Fibroblast of the aortic adventitia (primary cell): Measurements from ENCODE around the gene MYMX. TPM values are rescaled to one million over a fixed set of nuclear protein-coding genes. Genes with fewer than 3 reads are reported as not detected.
"Not testable (repeated sequence)": the region's sequence is repeated elsewhere in the genome, so short reads cannot be mapped to it uniquely, and the experiment has no call there.

ENCODE experiments used
- DNase-seq: peaks from one replicate; pipeline ENCODE4 v3.0.0-alpha.2; 2010; ENCODE audit warnings: low read depth
- H3K4me3 ChIP-seq: 2 replicates; pipeline ENCODE4 v1.5.1; 2011; ENCODE audit warnings: low read depth, mild to moderate bottlenecking, control low read depth, low read length, moderate library complexity
- total RNA-seq: library from RNA; depleted of rRNA; stranded (reverse); fragments of >200 nt; gene quantifications from 2 replicates; pipeline ENCODE4 v1.2.3, GENCODE V29; 2012; ENCODE audit warnings: low replicate concordance
- TF ChIP-seq, protein P1 (sequence below): IDR thresholded peaks from 2 replicates; pipeline ENCODE4 v1.5.1; 2011; ENCODE audit warnings: mild to moderate bottlenecking, low read length, control low read depth, inconsistent platforms; ENCODE audit not compliant: insufficient read depth

Gene MYMX
- total RNA-seq, 1 donor = not detected

DNA sequence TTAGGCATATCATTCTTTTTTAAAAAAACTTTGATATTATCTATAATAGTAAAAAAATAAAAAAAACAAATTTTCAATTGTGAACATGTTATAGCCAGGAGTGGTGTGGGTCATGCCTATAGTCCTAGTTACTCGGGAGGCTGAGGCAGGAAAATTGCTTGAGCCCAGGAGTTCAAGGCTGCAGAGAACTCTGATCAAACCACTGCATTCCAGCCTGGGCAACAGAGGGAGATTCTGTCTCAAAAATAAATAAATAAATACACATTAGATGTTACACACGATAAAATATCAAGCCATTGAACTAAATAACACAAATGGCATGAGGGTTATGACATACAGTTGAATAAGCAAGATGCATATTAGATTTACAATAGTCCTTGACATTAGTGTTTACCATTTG lies 27.9 kb upstream of the MYMX start:
- TF ChIP-seq, protein P1, sequence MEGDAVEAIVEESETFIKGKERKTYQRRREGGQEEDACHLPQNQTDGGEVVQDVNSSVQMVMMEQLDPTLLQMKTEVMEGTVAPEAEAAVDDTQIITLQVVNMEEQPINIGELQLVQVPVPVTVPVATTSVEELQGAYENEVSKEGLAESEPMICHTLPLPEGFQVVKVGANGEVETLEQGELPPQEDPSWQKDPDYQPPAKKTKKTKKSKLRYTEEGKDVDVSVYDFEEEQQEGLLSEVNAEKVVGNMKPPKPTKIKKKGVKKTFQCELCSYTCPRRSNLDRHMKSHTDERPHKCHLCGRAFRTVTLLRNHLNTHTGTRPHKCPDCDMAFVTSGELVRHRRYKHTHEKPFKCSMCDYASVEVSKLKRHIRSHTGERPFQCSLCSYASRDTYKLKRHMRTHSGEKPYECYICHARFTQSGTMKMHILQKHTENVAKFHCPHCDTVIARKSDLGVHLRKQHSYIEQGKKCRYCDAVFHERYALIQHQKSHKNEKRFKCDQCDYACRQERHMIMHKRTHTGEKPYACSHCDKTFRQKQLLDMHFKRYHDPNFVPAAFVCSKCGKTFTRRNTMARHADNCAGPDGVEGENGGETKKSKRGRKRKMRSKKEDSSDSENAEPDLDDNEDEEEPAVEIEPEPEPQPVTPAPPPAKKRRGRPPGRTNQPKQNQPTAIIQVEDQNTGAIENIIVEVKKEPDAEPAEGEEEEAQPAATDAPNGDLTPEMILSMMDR = no peak
- no peak overlapping the region for H3K4me3 ChIP-seq

DNA sequence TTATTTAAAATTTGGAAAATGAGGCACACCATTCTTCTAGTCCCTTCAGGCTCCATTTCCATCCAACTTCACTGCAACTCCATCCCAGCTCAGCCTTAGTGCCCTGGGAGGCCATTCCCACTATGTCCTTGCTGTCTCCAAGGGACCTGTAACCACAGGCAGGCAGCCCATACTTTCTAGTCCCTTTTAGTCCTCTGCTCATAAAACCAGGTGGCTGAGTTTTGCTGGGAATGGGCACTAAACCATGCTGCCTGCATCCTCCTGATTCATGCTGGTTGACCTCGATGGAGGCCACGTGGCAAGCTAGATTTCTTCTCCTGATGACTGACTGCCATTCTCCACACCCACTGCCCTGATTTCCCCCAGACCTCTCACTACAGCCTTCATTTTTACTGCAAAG lies 27.5 kb upstream of the MYMX start:
- DNase-seq = no peak
- no peak overlapping the region for H3K4me3 ChIP-seq
- TF ChIP-seq, protein P1 = no peak

More for the DNA sequence above, 27.9 kb upstream of the MYMX start:
- DNase-seq = no peak

DNA sequence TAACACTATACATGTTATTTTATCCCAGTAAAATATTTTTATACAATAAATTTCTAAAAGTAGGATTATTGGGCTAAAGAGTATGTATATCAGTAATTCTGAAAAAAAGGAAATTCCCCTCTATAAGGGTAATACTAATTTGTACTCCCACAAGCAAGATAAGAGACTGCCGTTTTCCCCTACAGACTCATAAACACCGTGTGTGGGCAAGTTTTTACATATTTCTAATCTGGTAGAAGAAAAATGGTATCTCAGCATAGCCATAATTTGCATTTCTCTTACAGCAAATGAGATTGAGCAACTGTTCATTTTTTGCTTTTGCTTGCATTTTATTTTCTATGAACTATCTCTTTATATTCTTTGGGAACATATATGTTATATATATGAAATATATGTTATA lies 26.0 kb upstream of the MYMX start:
- DNase-seq = no peak
- TF ChIP-seq, protein P1 = no peak

DNA sequence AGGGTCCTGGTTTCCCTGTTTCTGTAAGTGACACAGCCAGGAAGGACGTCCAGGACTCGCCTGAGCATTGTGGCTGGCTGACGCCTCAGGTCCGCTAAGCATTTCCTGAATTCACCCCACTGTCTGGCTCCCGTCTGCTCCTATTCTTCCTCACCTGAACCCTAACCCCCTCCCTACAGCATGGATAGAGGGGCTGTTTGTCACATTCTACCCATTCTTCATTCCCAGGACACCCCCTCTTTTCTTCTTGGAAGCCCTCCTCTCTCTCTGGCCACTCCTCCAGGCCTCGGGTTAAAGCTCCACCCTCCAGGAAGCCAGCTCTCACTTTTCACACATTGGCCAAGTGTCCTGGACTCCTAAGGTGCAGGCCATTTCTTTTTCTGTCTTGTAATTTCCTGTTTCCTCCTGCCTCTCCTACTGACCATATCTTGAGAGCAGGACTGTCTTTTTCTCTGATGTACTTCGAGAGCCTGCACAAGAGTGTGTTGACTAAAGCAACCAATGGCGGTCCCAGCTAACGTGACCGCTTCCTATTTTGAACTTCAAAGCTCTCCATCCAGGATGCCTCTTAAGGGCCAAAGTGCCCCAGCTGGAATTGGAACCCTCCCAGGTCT lies 24.2 kb upstream of the MYMX start:
- TF ChIP-seq, protein P1 = no peak
- DNase-seq = no peak
- no peak overlapping the region for H3K4me3 ChIP-seq

More for the DNA sequence above, 26.0 kb upstream of the MYMX start:
- H3K4me3 ChIP-seq = no peak overlapping the region

DNA sequence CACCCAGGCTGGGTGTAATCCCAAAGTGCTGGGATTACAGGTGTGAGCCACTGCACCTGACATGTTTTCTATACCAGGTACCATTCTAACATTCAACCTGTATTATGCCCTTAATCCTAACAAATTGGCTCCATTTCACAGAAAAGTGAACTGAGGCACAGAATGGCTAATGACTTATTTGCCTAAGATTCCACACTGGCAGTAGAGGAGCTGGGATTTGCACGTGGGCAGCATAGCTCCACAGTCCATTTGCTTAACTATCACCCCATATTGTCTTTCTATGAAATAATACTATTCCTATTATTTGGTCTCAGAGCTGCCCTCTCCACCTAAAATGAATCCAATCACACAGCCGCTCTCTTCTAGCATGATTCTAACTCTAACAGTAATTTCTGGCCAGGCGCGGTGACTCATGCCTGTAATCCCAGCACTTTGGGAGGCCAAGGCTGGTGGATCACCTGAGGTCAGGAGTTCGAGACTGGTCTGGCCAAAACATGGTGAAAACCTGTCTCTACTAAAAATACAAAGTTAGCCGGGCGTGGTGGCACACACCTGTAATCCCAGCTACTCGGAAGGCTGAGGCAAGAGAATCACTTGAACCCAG lies 23.3 kb upstream of the MYMX start:
- no peak overlapping the region for H3K4me3 ChIP-seq

DNA sequence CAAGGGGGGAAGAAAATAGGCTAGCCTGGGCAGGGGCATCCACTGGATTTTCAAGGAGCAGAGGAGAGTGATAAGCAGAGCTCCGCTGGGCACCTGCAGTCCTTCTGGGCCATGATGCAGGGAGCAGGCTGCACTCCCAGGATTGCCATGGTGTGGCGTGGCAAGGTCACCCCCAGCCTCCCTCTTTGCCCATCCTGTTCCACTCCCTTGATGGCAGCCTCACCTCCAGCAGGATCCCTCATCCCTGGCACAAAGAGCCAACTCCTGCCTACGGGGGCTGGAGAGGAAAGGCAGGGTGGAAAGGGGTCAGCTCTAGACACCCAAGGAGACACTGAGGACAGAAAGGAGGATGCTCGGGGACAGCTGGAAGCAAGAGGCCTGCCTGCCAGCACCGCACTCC lies 22.4 kb upstream of the MYMX start:
- H3K4me3 ChIP-seq = no peak overlapping the region
- TF ChIP-seq, protein P1 = no peak
- DNase-seq = no peak

More for the DNA sequence above, 23.3 kb upstream of the MYMX start:
- no peak for DNase-seq
- TF ChIP-seq, protein P1 = no peak

DNA sequence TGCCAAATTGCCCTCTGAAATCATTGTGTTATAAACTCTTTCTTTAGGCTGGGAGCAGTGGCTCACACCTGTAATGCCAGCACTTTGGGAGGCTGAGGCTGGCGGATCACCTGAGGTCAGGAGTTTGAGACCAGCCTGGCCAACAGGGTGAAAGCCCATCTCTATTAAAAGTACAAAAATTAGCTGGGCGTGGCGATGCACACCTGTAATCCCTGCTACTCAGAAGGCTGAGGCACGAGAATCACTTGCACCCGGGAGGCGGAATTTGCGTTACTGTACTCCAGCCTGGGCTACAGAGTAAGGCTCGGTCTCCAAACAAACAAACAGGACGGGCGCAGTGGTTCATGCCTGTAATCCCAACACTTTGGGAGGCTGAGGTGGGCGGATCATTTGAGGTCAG lies 20.4 kb upstream of the MYMX start:
- H3K4me3 ChIP-seq, DNase-seq: not testable (repeated sequence)
